GM19372 (cell line): ENCODE measurements around the gene MYLK2.
A peak's percentile ranks its signal among the peaks of the same experiment; 100 is the strongest.
"Not testable (repeated sequence)": the region's sequence is repeated elsewhere in the genome, so short reads cannot be mapped to it uniquely, and the experiment has no call there.

ENCODE experiments used
- ATAC-seq: cut with Tn5 transposase; IDR thresholded peaks from one replicate; pipeline ENCODE4 v1.9.1; 2021; ENCODE audit warnings: mild to moderate bottlenecking, low read depth, moderate library complexity; ENCODE audit not compliant: unreplicated experiment

MYLK2 gene

GRCh38 chr20:31815408-31816188, 3.6 kb upstream of the MYLK2 start:
- no peak for ATAC-seq

DNA sequence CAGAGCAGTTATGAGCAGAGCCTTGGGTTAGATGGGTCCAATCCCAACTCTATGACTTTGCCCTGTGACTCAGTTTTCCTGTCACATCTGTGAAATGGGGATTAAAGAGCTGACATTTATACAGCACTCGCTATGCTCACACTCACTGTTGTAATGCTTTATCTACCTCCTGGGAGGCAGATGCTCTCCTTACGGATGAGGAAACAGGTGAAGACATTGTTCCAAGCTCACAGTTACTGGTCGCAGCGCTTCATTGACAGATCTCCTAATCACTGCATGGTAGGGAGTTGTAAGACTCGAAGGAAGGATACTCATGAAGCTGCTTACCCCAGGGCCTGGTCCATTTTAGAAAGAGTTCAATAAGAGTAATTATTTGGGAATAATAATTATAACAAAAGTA, 2.9 kb upstream of the MYLK2 start:
- ATAC-seq, result no peak

GRCh38 chr20:31817461-31817860, 1.7 kb upstream of the MYLK2 start:
- no peak for ATAC-seq

- no peak for ATAC-seq
These were observed 714 bp upstream of the MYLK2 start for GRCh38 chr20:31818376-31818908.

GRCh38 chr20:31820228-31820627, 1.1 kb downstream of the MYLK2 start:
- ATAC-seq, result no peak

DNA sequence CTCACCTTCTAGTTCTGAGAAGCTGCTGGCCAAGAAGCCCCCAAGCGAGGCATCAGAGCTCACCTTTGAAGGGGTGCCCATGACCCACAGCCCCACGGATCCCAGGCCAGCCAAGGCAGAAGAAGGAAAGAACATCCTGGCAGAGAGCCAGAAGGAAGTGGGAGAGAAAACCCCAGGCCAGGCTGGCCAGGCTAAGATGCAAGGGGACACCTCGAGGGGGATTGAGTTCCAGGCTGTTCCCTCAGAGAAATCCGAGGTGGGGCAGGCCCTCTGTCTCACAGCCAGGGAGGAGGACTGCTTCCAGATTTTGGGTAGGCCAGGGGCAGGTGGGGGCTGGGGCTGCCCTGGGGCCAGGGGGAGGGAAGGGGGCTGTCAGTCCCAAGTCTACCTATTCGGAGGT, 2.3 kb downstream of the MYLK2 start:
- no peak for ATAC-seq

DNA sequence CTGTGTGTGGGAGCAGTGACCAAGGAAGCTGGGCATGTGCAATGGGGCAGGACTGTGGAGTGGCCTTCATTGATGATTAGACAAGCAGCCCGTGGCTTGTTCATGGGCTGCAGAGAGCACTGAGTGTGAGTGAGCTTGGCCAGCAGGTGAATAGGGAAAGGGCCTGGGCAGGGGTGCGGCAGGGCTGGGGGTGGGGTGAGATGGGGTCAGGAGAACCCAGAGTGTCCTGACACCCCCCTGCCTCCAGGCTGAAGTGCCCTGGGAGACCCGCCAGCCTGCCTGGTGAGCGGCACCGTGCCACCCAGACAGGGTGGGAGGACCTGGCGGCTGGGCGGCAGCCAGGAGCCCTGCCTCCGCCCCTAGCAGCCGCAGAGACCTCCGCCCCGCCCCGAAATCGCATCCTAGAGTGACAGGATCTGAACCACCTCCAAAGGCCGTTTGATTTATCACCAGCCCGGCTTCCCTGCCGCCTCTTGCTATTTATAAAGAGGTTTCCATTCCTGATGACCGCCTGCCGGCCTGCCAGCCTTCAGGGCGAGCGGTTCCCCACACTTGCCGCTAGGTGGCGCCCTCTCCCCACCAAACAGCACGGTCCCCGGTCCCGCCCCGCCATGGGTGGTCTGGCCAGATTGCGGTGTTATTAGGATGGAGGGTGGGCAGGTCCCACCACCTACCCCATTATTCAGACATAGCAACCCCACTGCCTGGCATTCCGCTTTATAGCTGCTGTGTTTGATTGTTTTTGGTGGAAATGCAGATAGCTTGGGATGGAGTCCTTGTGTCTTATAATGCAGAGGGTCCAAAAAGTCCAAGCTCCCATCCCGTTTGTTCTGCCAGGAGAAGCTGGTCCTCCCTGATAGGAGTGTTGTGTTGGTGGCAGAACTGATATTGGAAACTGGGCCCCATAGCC, 3.5 kb downstream of the MYLK2 start:
- ATAC-seq, result peak; percentile 65

- no peak for ATAC-seq
These were observed 4.4 kb downstream of the MYLK2 start for GRCh38 chr20:31823360-31824124.

- no peak for ATAC-seq
These were observed 4.9 kb downstream of the MYLK2 start for GRCh38 chr20:31824125-31824485.

GRCh38 chr20:31824554-31825313, 5.6 kb downstream of the MYLK2 start:
- ATAC-seq, result no peak

GRCh38 chr20:31826074-31826473, 6.9 kb downstream of the MYLK2 start:
- no peak for ATAC-seq

DNA sequence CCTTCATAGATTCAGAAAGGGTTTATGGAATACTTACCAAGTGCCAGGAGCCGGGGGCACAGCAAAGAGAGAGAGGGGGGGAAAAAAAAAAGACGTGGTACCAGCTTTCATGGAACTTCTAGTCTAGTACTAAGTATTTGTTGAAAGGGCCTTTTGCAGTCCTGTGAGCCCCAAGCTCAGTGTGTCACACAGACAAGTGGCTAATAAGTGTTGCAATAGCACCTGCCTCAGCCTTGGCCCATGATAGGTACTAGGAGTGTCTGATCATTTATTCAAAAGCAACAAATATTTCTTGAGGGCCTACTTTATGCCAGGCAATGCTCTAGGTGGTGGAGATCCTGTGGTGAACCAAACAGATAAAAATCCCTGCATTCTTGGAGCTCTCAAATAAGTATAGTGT, 7.9 kb downstream of the MYLK2 start:
- no peak for ATAC-seq

GRCh38 chr20:31828016-31828415, 8.9 kb downstream of the MYLK2 start:
- not testable (repeated sequence) for ATAC-seq

- no peak for ATAC-seq
These were observed 10.6 kb downstream of the MYLK2 start for GRCh38 chr20:31829731-31830130.

- no peak for ATAC-seq
These were observed 11.3 kb downstream of the MYLK2 start for GRCh38 chr20:31830406-31830981.

DNA sequence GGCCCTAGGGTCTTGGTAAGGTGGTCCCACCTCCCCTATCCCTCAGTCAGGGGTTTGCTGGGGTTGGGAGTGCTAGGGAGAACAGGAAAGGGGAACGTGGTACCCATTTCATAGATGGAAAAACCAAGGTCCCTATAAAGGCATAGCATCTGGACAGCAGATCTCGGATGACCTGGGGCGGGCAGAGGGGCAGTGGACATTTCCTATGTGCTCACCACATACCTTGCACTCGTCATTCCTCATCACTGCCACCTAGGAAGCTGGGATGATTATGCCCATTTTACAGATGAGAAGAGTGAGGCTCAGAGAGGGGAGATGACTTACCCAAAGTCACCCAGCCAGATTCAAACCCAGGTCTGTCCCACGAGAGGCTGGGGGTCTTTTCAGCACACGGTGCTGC, 12.1 kb downstream of the MYLK2 start:
- ATAC-seq, result no peak

DNA sequence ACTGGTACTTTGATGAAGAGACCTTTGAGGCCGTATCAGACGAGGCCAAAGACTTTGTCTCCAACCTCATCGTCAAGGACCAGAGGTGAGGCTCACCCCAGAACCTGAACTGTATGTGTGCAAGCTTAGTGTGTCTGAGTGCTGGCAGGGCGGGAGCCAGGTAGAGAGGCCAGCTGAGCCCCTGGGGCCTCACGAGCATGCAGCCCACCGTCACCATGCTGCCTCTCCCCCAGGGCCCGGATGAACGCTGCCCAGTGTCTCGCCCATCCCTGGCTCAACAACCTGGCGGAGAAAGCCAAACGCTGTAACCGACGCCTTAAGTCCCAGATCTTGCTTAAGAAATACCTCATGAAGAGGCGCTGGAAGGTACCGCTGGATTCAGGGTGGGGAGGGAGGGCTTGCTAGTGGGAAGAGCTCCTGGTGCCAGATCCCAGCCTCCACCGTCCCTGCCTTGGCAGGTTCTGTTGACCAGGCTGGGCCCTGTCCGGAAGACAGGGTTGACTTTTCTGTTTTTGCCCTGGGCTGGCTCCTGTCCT, 12.7 kb downstream of the MYLK2 start:
- no peak for ATAC-seq

GRCh38 chr20:31833130-31833930, 14.2 kb downstream of the MYLK2 start:
- ATAC-seq, result no peak
